ENCODE data around the gene ATP6V0A4.
"Not testable (repeated sequence)": the region's sequence is repeated elsewhere in the genome, so short reads cannot be mapped to it uniquely, and the experiment has no call there.

The ATP6V0A4 gene

GRCh38 chr7:138705167-138705566 is 92.8 kb downstream of the ATP6V0A4 start:
- DNase-seq (ENCODE audit: low read depth in 3 of 3, low spot score in 1 of 3), result no peak

GRCh38 chr7:138701537-138701923 is 96.5 kb downstream of the ATP6V0A4 start:
- DNase-seq (ENCODE audit: low read depth in 3 of 3, low spot score in 1 of 3), result no peak

GRCh38 chr7:138700857-138701536 is 97.0 kb downstream of the ATP6V0A4 start, which contains the start of gene SVOPL:
Gene SVOPL (minus strand): TSS chr7:138701362. CDS start chr7:138679045, 22,317 bp downstream.
- no peak for DNase-seq (ENCODE audit: low read depth in 3 of 3, low spot score in 1 of 3)

- DNase-seq (ENCODE audit: low read depth in 3 of 3, low spot score in 1 of 3), result no peak
Observed at GRCh38 chr7:138699661-138700060, 98.3 kb downstream of the ATP6V0A4 start.

GRCh38 chr7:138698281-138698680 is 99.7 kb downstream of the ATP6V0A4 start:
- no peak for DNase-seq (ENCODE audit: low read depth in 3 of 3, low spot score in 1 of 3)

GRCh38 chr7:138697535-138698182 is 100.3 kb downstream of the ATP6V0A4 start:
- no peak for DNase-seq (ENCODE audit: low read depth in 3 of 3, low spot score in 1 of 3)

GRCh38 chr7:138695776-138696175 is 102.2 kb downstream of the ATP6V0A4 start:
- not testable (repeated sequence) for DNase-seq (ENCODE audit: low read depth in 3 of 3, low spot score in 1 of 3)

GRCh38 chr7:138695106-138695505 is 102.9 kb downstream of the ATP6V0A4 start:
- no peak for DNase-seq (ENCODE audit: low read depth in 3 of 3, low spot score in 1 of 3)

- DNase-seq (ENCODE audit: low read depth in 3 of 3, low spot score in 1 of 3), result no peak
Observed at GRCh38 chr7:138691178-138691577, 106.8 kb downstream of the ATP6V0A4 start.

GRCh38 chr7:138690495-138690894 is 107.5 kb downstream of the ATP6V0A4 start:
- no peak for DNase-seq (ENCODE audit: low read depth in 3 of 3, low spot score in 1 of 3)

- not testable (repeated sequence) for DNase-seq (ENCODE audit: low read depth in 3 of 3, low spot score in 1 of 3)
Observed at GRCh38 chr7:138688037-138688436, 110.0 kb downstream of the ATP6V0A4 start.

GRCh38 chr7:138684340-138684739 is 113.7 kb downstream of the ATP6V0A4 start:
- DNase-seq (ENCODE audit: low read depth in 3 of 3, low spot score in 1 of 3), result no peak

GRCh38 chr7:138679793-138680192 is 118.2 kb downstream of the ATP6V0A4 start:
- no peak for DNase-seq (ENCODE audit: low read depth in 3 of 3, low spot score in 1 of 3)

GRCh38 chr7:138670594-138670993 is 127.4 kb downstream of the ATP6V0A4 start:
- DNase-seq (ENCODE audit: low read depth in 3 of 3, low spot score in 1 of 3), result no peak

GRCh38 chr7:138669364-138669763 is 128.6 kb downstream of the ATP6V0A4 start:
- no peak for DNase-seq (ENCODE audit: low read depth in 3 of 3, low spot score in 1 of 3)

GRCh38 chr7:138668946-138669345 is 129.1 kb downstream of the ATP6V0A4 start:
- no peak for DNase-seq (ENCODE audit: low read depth in 3 of 3, low spot score in 1 of 3)

- no peak for DNase-seq (ENCODE audit: low read depth in 3 of 3, low spot score in 1 of 3)
Observed at GRCh38 chr7:138668229-138668596, 129.8 kb downstream of the ATP6V0A4 start.

- no peak for DNase-seq (ENCODE audit: low read depth in 3 of 3, low spot score in 1 of 3)
Observed at GRCh38 chr7:138667535-138668228, 130.3 kb downstream of the ATP6V0A4 start.

- no peak for DNase-seq (ENCODE audit: low read depth in 3 of 3, low spot score in 1 of 3)
Observed at GRCh38 chr7:138666385-138666784, 131.6 kb downstream of the ATP6V0A4 start.

GRCh38 chr7:138665669-138666140 is 132.3 kb downstream of the ATP6V0A4 start:
- DNase-seq (ENCODE audit: low read depth in 3 of 3, low spot score in 1 of 3), result no peak

GRCh38 chr7:138665249-138665648 is 132.7 kb downstream of the ATP6V0A4 start:
- no peak for DNase-seq (ENCODE audit: low read depth in 3 of 3, low spot score in 1 of 3)

All from stimulated activated CD4-positive, alpha-beta T cell treated with anti-CD3 and anti-CD28 coated beads, TNF-alpha, amount 100 ng/mL, for 1 hour (primary cell).